GM20431 (cell line): ENCODE results near the gene DNAJC15.

Source experiments
- in situ Hi-C: fragments of 300-500 bp; cut with MseI, MboI; formaldehyde crosslinking; loops from one replicate; pipeline ENCODE4 v1.15.0; 2020; ENCODE audit warnings: low sequenced_read_pairs; ENCODE audit not compliant: unreplicated experiment

DNAJC15 gene

GRCh38 chr13:43113603-43114002, 90.2 kb downstream of the DNAJC15 start:
- in situ Hi-C loops: no loop called here

DNA sequence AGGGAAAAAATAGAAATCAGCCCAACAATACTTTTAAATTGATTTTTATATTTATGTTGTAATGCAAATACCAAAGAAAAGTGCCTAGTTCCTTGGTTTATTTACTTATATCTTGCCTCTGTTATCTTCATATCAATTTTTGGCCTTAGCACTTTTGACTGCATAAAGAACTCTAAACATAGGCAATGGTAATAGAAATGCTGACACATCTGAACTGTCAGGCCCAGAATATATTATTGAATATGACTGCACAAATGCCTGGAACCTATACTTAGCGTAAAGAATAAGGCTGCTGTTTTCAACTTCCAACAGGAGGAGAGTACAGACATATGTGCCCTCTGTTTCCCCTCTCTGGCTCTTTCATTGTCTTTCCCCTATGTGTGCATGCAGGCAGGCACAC, 91.1 kb downstream of the DNAJC15 start:
- in situ Hi-C loops: no loop called here

- in situ Hi-C loops: no loop called here
Measured at GRCh38 chr13:43115141-43115540, 91.8 kb downstream of the DNAJC15 start.

DNA sequence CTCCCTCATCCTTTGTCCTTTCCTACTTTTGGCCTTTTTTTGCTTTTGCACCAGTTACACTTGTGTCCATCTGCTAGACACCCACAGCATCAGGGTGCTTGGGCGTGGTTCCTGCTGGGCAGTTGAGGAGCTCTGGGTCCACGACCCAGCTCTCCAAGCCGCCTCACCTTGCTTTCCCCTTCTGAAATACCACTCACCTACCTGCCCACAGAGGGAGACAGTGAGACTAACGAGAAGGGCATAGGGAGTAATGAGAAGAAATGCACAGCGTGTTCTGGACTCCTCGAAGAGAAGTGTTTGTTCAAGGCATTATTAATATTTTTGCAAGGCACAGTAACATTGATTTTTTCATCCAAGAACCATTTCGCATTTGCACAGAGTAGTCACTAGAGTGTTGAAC, 92.9 kb downstream of the DNAJC15 start:
- in situ Hi-C loops: no loop called here

DNA sequence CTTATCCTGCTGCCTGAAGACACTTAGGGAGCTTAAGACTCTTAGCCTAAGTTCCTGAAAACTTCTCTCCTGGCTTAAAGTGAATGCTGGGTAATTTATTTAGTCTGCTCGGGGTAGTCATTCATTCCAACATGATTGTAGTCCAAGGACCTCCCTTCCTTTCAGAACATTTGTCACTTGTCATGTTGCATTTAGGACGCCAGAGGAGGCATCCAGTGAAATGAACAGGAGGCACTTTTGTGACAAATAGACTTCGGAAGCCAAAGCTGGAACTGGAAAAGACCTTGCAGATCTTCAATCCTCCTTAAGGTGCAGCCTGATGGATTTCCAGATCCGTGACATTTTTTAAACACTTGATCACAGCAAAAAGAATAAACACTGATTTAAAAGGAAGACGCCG, 95.1 kb downstream of the DNAJC15 start:
- in situ Hi-C loops: no loop called here

GRCh38 chr13:43119206-43119605, 95.8 kb downstream of the DNAJC15 start:
- in situ Hi-C loops: no loop called here

- in situ Hi-C loops: no loop called here
Measured at GRCh38 chr13:43122791-43123190, 99.4 kb downstream of the DNAJC15 start.

DNA sequence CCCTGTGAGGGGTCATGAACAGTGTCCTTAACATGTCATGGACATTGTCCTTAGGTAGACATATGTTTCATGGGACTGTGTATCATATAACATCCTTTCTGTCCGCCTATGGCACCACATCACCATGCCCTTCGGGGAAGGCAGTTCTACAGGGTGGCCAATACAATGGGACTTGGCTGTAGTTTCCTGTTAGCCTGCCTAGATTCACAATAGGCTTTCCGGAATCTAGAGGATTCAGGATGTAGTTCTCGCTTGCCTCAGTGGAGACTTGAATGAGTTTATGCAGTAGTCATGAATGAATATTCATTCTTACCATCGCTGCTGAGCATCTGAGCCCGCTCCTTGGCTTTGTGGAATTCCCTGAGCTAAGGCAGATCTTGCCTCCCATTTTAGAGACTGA, 100.5 kb downstream of the DNAJC15 start:
- in situ Hi-C loops: no loop called here

GRCh38 chr13:43124490-43124889, 101.1 kb downstream of the DNAJC15 start:
- in situ Hi-C loops: no loop called here

DNA sequence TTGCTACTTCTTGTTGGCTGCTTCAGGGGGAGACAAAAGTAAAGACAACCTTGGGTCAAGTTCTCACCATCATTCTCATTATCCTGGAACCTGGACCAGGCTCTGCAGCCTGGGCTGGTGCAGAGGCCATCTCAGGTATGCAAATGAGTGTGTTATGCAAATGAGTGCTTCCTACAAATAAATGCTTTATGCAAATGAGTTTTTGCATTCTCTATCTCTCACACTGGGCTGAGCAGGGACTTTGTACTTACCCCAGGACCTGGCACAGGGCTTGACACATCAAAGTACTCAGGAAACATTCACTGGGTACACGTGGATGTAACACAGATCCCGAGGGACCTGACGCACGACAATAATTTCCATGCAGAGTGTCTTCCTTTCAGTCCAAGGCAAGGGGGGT, 103.0 kb downstream of the DNAJC15 start:
- in situ Hi-C loops: no loop called here

DNA sequence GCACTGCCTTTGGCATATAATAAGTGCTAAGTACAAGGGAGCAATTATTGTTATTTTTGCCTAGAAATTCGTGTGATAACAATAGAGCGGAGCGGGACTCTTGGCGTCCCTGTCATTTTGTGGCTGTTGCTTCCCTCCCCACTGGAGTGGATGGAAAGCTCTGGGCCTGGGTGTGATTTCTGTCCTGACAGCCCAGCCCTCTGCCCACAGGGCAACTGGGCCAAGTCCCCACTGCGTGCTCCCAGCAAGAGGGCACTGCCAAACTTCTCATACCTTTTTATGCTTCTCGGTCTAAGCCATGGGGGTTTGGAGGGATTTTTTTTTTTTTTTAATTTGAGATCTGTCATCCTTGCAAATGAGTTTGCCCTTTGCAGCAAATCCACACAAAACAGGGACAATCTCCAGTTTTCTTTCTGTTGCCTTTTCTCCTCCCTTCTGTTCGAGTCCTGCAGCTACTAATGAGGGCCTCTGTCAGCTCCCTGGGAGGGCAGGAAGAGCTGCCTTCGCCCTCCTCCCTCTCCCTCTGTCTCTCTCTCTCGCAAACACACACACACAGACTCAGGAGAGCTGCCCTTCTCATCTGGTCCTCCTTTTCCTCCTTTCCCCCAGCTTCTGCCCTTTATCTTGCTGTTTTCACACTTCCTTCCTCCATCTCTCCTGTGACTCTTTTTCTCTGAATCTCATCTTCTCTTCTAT, 103.9 kb downstream of the DNAJC15 start:
- in situ Hi-C loops: no loop called here

DNA sequence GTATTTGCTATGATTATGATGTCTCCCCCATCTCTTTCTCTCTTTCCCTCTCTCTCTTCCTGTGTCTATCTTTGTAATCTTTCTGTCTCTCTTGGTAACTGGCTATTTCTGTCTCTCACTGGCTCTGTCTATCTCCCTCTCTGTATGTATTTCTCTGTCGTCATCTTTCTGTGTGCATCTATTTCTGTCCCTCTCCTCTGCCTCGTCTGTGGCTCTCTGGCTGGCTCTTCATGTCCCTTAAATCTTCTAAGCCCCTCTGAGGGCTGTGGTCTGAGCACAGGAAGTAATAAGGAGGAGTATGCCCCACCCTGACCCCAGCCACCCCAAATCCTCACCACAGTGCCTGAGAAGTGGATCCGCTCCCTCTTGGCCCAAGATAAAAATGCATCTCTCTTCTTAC, 104.4 kb downstream of the DNAJC15 start:
- in situ Hi-C loops: no loop called here

DNA sequence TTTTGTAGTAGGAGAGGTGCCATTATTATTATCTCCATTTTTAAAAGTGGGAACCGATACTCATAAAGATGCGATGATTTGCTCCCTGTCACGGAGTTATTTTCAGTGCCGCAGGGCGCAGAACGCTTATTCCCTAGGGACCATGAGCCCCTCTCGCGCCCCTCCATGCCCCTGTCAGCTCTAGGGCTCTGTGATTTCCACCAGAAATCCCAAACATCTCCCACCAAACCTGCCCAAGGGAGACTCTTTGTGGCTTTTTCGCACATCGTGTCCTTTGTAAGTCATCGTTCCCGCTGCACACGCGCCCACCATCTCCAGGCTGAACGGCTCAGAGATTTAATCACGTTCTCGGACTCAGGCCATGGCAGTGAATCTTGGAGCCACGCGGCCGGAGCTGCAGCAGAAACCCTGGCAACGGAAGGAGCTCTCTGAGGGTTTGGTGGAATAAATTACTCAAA, 105.1 kb downstream of the DNAJC15 start:
- in situ Hi-C loops: no loop called here

DNA sequence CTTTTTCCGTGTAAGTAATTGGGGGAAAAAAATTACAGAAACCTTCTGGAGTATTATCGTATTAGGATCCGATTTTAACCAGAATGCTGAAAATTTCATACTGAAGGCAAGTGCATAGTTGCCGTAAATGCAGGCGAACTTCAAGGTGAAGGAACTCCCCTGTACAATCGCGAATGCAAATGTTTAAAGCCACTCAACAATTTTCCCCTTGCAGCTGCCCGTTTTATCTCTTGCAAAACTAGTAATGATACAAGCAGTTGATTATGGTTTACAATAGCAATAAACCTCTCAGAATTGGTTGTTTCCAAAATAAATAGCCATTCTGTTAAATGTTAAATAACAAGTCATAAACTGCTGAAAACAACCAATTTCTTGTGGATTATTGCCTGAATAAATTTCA, 105.7 kb downstream of the DNAJC15 start:
- in situ Hi-C loops: no loop called here

GRCh38 chr13:43129511-43130110, 106.2 kb downstream of the DNAJC15 start:
- in situ Hi-C loops: no loop called here

- in situ Hi-C loops: no loop called here
Measured at GRCh38 chr13:43132257-43132656, 108.9 kb downstream of the DNAJC15 start.

DNA sequence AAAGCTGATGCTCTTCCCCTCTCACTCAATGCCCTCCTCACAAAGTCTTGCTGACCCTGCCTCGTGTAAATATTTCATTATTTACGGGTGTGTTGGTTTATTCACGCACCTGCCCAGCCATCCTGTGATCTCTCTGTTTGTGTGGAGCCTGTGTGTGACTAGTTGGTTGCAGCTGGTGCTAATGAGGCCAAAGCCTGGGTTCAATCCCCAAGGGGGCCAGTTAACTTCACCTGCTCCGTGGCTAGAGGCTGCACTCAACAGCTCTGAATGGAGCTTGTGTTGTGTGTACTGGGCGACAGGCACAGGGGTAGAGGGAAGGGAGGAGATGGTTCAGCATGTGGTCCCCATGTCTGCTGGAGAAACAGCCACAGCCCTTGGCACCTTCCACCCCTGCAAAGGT, 109.5 kb downstream of the DNAJC15 start:
- in situ Hi-C loops: no loop called here

GRCh38 chr13:43133792-43134191, 110.4 kb downstream of the DNAJC15 start:
- in situ Hi-C loops: no loop called here

GRCh38 chr13:43134868-43135267, 111.5 kb downstream of the DNAJC15 start:
- in situ Hi-C loops: no loop called here

DNA sequence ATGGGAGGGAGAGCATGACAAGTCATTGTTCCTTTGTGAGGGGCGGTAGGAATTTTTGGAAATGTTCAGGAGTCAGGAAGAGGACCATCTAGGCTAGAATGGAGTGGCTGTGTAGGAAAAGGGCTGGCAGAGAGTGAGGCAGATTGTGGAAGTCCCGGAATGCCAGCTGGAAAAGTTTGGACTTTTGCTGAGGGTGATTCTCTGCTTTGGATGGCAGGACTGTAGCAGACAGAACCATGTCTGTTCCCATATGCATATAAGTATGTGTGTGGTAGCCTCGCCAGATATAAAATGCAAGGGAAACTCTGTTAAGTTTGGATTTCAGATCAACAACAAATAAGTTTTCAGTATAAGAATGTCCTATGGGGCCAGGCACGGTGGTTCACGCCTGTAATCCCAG, 112.1 kb downstream of the DNAJC15 start:
- in situ Hi-C loops: no loop called here

DNA sequence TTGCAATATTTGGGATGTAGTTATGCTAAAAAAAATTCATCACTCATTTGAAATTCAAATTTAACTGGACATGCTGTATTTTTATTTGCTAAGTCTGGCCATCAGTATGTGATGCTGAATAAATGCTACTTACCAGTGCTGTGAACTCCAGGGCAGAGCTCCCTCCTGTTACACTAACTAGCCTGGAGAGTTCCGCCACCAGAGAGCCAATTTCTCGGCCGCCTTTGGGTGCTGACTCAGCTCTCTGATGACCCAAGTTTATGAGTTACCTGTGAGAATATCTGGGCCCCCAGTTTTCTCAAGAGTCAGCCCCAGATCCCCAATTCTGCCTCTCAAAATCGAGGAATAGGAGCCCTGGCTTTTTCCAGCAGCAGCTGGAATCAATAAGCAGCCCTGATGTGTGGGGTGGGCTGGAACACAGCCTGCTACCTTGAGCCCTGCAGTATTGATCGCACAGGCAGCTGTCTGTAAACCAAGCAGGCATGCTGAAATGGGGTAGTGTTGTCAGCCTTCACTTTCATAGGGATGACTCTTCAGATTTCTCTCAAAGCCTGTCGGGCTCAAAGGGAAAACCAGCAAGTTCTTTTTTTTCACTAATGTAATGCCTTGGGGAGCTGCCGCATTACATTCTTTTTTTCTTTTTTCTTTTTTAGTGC, 113.7 kb downstream of the DNAJC15 start:
- in situ Hi-C loops: no loop called here
